Colon (tissue), 2 donors: ENCODE data around the gene ADORA3.

Experiments used
- FAIRE-seq: peaks from 2 replicates; lab custom pipeline; 2012; peaks lifted over from hg19 to GRCh38; lab: Jason Lieb, UNC
- donor health status: control.
- donor health status: control.

Gene ADORA3

GRCh38 chr1:111507411-111508201, 4.2 kb upstream of the ADORA3 start:
- FAIRE-seq: no peak

GRCh38 chr1:111506561-111506960, 3.1 kb upstream of the ADORA3 start:
- no peak for FAIRE-seq

DNA sequence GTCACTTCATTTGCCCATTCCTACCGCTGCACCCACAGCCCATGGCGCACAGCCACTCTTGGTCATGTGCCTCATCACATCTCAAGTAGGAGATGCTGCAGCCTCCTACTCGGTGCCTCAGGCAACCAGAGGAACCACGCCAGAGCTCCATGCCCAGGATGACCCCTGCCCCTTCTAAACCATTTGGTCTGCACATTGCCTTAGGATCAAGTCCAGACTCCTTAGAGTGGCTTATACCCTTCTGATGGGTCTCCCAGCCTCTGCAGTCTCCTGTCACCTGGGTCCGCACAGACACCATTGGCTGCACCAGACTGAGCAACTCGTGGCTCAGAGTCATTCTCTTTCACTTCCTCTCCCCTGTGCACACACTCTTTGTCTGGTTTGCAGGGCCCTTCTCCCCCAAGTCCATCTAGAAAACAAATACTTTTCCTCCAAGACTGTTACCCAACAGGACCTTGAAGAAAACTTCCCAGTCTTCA, 2.2 kb upstream of the ADORA3 start:
- FAIRE-seq: no peak

DNA sequence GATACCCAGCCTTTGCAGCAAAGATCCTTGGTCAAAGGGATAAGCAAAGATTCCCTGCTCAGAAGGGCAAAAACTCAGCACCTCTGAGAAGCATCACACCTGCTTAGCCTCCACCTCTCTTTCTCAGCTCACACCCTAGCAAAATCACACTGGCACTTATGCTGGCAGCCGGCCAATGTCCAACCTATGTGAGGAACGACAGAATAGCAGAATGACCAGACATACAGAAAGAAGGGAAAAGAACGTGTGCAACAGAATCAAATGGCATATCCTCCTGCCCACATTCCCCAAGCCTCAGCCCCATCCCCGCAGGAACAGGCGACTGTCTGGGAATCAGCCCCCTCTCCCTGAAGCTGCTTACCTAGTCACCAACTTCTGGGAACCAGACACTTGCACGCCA, 664 bp upstream of the ADORA3 start:
- FAIRE-seq: no peak

DNA sequence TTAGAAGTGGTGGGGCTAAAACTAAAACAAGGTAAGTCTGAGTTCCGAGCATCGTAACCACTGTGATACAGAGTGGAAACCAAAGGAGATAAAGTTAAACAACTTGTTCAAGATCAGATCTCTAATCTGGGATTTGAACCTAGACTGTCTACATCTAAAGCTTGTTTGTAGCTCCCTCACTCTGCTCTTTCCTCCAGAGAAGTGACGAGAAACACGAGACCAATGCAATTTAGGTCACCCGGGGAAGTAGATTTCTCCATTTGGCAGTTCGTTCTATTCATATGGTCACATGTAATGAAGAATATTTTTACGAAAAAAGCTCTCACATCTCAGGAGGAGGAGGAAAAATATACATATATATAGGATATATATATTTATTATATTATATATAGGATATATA, 1.8 kb downstream of the ADORA3 start:
- FAIRE-seq: no peak

- no peak for FAIRE-seq
These were observed 4.2 kb downstream of the ADORA3 start for GRCh38 chr1:111499026-111499785.

- no peak for FAIRE-seq
These were observed 5.8 kb downstream of the ADORA3 start for GRCh38 chr1:111497592-111497991.

DNA sequence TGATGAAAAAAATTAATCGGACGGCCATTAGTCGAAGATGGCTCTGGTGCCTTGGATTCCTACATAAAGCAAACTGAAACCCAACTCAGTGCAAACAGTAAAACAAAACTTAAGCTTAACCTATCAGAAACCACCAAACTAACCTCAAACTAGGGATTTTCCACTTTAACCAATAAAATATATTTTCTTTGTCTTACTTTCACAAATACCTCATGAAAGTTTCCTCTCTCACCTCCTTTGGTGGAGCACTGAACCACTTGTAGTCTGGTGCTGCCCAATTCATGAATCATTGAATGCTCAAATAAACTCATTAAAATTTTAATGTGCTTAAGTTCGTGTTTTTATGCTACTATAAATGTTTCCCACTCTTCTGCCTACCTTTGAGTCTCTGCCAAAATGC, 7.0 kb downstream of the ADORA3 start:
- no peak for FAIRE-seq

GRCh38 chr1:111491070-111491469, 12.4 kb downstream of the ADORA3 start:
- FAIRE-seq: no peak

DNA sequence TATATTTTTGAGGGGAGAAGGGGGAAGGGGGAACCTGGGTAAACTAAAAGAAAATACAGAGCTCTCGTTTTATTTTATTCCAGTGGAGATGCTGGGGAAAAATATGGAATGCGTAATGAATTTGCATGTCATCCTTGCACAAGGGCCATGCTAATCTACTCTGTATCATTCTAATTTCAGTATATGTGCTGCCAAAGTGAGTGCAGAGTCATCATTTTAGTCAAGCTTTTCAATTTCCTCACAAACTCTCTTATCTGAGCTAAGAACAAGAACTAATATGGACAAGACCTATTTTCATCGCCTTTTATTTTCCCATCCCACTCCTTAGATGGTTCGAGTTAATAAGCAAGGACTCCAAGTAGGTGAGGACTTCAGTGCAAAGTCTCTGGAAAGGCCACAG, 13.2 kb downstream of the ADORA3 start:
- FAIRE-seq: no peak

DNA sequence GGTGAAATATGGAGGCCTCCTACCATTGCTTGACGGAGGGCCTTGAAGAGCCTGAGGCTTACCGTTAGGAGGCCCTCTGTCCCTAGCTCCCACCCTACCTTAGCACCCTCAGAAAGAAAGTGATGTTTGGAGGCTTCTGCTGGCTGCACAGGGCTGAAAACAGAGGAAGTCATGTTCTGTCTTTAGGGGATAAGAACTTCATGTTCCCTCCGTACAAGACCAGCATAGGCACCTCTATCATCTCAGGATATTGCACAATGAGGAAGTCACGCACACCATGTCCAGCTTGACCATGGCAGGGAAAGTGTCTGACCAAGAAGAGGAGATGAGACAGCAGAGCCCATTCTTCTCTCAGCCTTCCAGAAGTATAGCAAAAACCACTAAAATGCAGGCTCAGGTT, 13.8 kb downstream of the ADORA3 start:
- no peak for FAIRE-seq

DNA sequence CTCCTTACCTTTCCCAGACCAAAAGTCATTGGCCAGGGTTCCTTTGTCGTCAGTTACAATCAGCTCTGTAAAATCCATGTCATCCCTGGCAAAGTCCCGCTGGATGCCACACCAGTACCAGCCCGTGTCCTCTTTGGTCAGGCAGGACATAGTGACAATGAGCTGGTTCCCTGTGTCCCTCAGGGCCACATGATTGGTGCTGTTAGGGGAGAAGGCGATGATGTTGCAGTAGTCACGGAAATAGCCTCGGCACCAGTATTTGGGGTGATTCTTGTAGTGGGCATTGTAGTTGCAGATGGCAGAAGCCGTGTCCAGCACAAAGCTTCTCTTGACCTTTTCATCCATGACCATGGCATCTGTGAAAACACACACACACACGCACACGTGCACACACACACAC, 14.8 kb downstream of the ADORA3 start:
- FAIRE-seq: no peak

DNA sequence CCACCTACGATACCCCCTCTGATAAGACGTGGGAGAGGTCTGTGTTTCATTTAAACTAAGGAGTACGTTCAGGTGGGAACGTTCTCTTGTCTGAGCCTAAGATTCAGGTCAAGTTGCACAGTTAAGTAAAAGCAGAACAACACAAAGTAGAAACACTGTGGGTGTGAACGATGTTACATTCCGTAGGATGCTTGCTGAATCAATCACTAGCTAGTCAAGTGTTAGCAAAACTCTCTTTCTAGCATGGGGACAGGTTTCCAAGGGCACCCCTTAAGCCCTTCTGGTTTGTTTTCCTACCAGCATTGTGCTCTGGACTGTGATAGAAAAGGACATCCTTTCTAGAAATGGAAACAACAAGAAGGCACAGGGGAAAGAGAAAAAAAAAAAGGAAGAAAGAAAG, 16.3 kb downstream of the ADORA3 start:
- FAIRE-seq: no peak

GRCh38 chr1:111486431-111486830, 17.0 kb downstream of the ADORA3 start:
- FAIRE-seq: no peak

- FAIRE-seq: no peak
These were observed 18.9 kb downstream of the ADORA3 start for GRCh38 chr1:111484391-111485026.

GRCh38 chr1:111483876-111484275, 19.6 kb downstream of the ADORA3 start:
- FAIRE-seq: no peak

DNA sequence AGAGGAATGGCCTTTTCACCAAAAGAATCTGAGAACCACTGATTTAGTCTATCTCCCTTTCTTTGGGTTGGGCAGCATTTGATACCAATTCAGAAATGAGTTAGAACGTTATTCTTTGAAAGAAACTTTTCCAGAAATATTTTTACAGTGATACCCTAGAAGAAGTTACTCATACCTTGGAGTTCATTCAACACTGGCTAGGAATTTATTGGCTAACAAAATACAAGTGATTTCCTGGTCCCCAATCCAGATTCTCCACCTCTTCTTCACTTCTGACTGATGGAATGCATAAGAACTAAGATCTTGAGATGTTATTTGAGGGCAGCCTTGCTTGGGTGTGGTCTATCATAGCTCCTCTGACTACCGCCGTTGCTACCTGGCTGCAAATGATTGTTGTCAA, 20.3 kb downstream of the ADORA3 start:
- no peak for FAIRE-seq

DNA sequence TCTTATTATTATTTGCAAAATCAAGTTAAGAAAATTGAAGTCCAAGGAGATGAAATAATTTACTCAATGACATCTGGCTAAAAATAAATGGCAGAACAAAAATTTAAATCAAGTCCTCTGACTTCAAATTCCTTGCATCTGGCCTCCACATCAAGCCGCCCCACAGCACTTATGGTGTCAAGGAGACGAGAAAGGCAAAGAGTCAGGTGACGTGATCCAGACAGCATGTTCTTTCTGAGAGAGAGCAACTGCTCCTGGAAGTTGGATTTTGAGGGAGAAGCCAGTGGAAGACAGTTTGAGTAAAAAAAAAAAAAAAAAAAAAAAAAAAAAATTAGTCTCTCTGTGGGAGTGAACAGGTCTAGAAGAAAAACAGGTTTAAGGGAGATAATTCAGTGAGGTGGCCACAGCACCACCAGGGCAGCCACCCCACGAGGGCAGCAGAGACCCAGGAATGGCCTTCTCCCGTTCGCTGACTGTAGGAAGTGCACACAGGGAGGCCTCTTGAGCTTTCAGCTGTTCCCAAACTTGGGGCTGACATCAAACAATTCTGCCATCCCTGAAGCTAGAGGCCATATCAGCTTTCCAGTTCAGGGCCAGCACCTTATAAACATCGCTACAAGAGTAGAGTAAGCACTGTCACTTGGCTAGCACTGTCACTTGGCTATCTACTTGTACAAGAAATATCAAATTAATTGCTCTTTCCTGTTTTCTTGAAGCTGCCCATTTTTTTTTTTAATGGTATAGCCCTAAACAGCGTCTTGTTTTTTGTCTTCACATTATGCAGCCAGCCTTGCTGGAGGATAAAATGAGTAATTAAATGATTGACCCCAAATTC, 21.8 kb downstream of the ADORA3 start:
- FAIRE-seq: no peak

DNA sequence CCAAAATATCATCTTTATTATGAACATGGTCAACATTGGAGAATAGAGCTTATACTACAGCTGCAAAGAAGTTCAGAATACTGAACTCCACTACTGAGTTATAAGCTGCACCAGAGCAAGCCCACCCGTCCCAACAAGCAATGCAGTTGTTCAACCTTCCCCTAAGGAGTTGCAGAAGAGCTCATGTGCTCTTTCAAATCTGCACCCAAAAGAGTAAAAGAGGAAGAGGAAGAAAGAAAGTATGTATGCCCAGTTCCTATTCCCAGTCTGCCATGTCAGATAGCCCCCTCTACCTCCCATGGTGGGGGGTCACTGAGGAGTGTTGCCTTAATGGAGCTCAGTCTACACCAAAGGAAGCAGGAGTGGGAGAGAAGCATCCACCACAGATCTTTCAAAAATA, 22.8 kb downstream of the ADORA3 start:
- FAIRE-seq: no peak

DNA sequence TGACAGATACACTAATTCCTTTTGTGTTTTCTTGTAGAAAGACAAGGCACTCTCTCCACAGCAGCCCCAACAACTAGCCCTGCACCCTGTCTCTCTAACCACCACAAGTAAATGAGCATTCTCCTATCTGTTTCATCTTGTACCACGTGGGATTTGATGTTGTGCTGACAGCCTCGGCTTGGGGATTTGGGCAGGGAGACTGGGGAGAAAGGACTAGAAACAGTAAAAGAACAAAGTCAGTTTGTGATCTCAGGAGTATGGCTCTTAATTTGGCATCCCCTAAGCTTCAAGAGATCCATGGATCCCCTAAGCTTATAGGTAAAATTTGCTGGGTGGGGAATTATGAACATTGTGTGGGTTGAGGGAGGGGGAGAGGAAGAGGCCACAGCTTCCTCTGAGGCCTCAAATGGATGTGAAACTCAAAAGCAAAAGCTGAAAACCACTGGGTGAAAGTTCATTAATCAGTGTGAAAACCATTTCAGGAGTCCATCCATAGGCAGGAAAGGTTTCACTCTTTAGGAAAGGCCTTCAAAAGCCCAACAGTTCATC, 26.6 kb downstream of the ADORA3 start:
- FAIRE-seq: no peak

DNA sequence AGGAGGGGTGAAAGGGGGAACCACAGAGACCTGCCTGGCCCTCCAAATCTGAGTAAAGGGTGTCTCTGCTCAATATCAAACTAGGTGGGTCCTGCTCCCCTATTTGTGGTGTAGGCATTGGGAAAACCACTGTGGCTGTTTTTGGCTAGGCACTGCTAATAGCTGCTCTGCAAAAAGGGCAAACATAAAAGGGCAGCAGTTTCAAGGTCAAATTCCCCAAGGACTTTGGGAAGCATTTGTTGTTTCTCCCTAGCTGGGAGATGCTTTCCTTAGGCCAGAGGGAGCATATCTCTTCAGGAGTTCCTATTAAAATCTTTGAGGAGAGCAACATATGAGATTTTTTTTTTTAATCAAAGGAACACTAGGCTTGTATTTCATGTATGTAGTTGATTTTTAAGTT, 27.2 kb downstream of the ADORA3 start:
- FAIRE-seq: no peak

- FAIRE-seq: no peak
These were observed 27.7 kb downstream of the ADORA3 start for GRCh38 chr1:111475701-111476100.
